OCI-LY1 (cell line): Measurements from ENCODE around the gene LAMA3.

Experiments
- H2AFZ ChIP-seq: fragments of 200-600 bp; sonication (generic), shearing (Covaris generic); 2 replicates; pipeline ENCODE4 v1.6.0; 2014; ENCODE audit warnings: antibody characterized with exemption, mild to moderate bottlenecking, low read length
- H3F3A ChIP-seq: fragments of 200-600 bp; sonication (generic), shearing (Covaris generic); 2 replicates; pipeline ENCODE4 v1.6.0; 2014; ENCODE audit warnings: mild to moderate bottlenecking, antibody characterized with exemption, low read length, moderate library complexity; ENCODE audit not compliant: insufficient read depth
- H3K27ac ChIP-seq: fragments of 200-600 bp; sonication (generic); 2 replicates; pipeline ENCODE4 v1.5.1; 2014; ENCODE audit warnings: low read length, mixed run types, mild to moderate bottlenecking, low read depth; ENCODE audit not compliant: poor library complexity, severe bottlenecking
- H3K27me3 ChIP-seq: fragments of 200-600 bp; sonication (generic); 2 replicates; pipeline ENCODE4 v1.6.0; 2014; ENCODE audit warnings: antibody characterized with exemption, mild to moderate bottlenecking, low read length, moderate library complexity; ENCODE audit not compliant: insufficient read depth
- H3K36me3 ChIP-seq: fragments of 200-600 bp; sonication (generic); 2 replicates; pipeline ENCODE4 v1.6.1; 2014; ENCODE audit warnings: mild to moderate bottlenecking, antibody characterized with exemption, low read length, moderate library complexity, mixed read lengths; ENCODE audit not compliant: insufficient read depth
- H3K4me1 ChIP-seq: fragments of 200-600 bp; sonication (generic); 2 replicates; pipeline ENCODE4 v1.5.1; 2014; ENCODE audit warnings: mild to moderate bottlenecking, low read length, moderate library complexity; ENCODE audit not compliant: insufficient read depth, severe bottlenecking
- H3K4me2 ChIP-seq: fragments of 200-600 bp; sonication (generic), shearing (Covaris generic); 2 replicates; pipeline ENCODE4 v1.6.1; 2014; ENCODE audit warnings: low read length
- H3K4me3 ChIP-seq: fragments of 200-600 bp; sonication (generic); 2 replicates; pipeline ENCODE4 v1.5.1; 2014; ENCODE audit warnings: low read length, low read depth, mild to moderate bottlenecking, mixed read lengths; ENCODE audit not compliant: poor library complexity, severe bottlenecking
- H3K79me2 ChIP-seq: fragments of 200-600 bp; shearing (Covaris generic); 2 replicates; pipeline ENCODE4 v1.6.1; 2016; ENCODE audit warnings: mixed run types, low read length, mixed read lengths; ENCODE audit not compliant: insufficient read depth
- H3K9ac ChIP-seq: fragments of 200-600 bp; sonication (generic), shearing (Covaris generic); 2 replicates; pipeline ENCODE4 v1.6.1; 2014; ENCODE audit warnings: mild to moderate bottlenecking, low read length, mixed read lengths
- H3K9me2 ChIP-seq: fragments of 200-600 bp; sonication (generic), shearing (Covaris generic); 2 replicates; pipeline ENCODE4 v1.6.1; 2014; ENCODE audit warnings: low read depth, mild to moderate bottlenecking, low read length, mixed read lengths
- H3K9me3 ChIP-seq: fragments of 200-600 bp; shearing (Covaris generic); 2 replicates; pipeline ENCODE4 v1.6.1; 2014; ENCODE audit warnings: low read length, mixed read lengths
- H4K20me1 ChIP-seq: fragments of 200-600 bp; sonication (generic), shearing (Covaris generic); 2 replicates; pipeline ENCODE4 v1.6.0; 2016; ENCODE audit warnings: mild to moderate bottlenecking, low read length; ENCODE audit not compliant: insufficient read depth
- CTCF ChIP-seq: fragments of 200-600 bp; sonication (generic), shearing (Covaris generic); IDR thresholded peaks from 2 replicates; pipeline ENCODE4 v1.5.1; 2017; ENCODE audit warnings: mild to moderate bottlenecking, antibody characterized with exemption, low read length, moderate library complexity, mixed read lengths
- EZH2 ChIP-seq: fragments of 200-600 bp; sonication (generic), shearing (Covaris generic); IDR thresholded peaks from 2 replicates; pipeline ENCODE4 v1.8.0; 2017; ENCODE audit warnings: borderline replicate concordance, mixed run types, mild to moderate bottlenecking, antibody characterized with exemption, low read length, moderate library complexity, mixed read lengths

LAMA3 gene

GRCh38 chr18:23735021-23735464, 45.8 kb downstream of the LAMA3 start:
- Histone ChIP-seq H3K79me2 (no peaks in the 10 kb centered on the region), H3K4me2 (no peak overlapping the region), H3K9me2 (no peaks in the 10 kb centered on the region), H3F3A (no peaks in the 10 kb centered on the region), H2AFZ (no peak overlapping the region), H3K27me3 (no peaks in the 10 kb centered on the region), H3K4me3 (no peak overlapping the region), H4K20me1 (no peaks in the 10 kb centered on the region), H3K9me3 (no peaks in the 10 kb centered on the region), H3K4me1 (no peaks in the 10 kb centered on the region), H3K27ac (no peak overlapping the region), H3K36me3 (no peaks in the 10 kb centered on the region), H3K9ac (no peak overlapping the region)
- no peak for TF ChIP-seq EZH2
- no peak for TF ChIP-seq CTCF

GRCh38 chr18:23737578-23737977, 48.3 kb downstream of the LAMA3 start:
- H4K20me1 ChIP-seq: no peaks in the 10 kb centered on the region
- H3K9me3 ChIP-seq: no peaks in the 10 kb centered on the region
- no peaks in the 10 kb centered on the region for H3K4me1 ChIP-seq
- H3K9me2 ChIP-seq: no peaks in the 10 kb centered on the region
- no peaks in the 10 kb centered on the region for H3K36me3 ChIP-seq
- no peaks in the 10 kb centered on the region for H3K27me3 ChIP-seq
- H3K79me2 ChIP-seq: no peaks in the 10 kb centered on the region
- H3K27ac ChIP-seq: no peak overlapping the region
- no peak overlapping the region for H2AFZ ChIP-seq
- no peak overlapping the region for H3K4me2 ChIP-seq
- H3K9ac ChIP-seq: no peak overlapping the region
- no peak overlapping the region for H3K4me3 ChIP-seq
- TF ChIP-seq EZH2: no peak
- no peak for TF ChIP-seq CTCF
- H3F3A ChIP-seq: no peaks in the 10 kb centered on the region

GRCh38 chr18:23738151-23738550, 48.9 kb downstream of the LAMA3 start:
- H3K4me3 ChIP-seq: no peak overlapping the region
- no peaks in the 10 kb centered on the region for H3K9me2 ChIP-seq
- no peaks in the 10 kb centered on the region for H3K79me2 ChIP-seq
- no peak overlapping the region for H2AFZ ChIP-seq
- H3K36me3 ChIP-seq: no peaks in the 10 kb centered on the region
- no peak overlapping the region for H3K4me2 ChIP-seq
- H3K4me1 ChIP-seq: no peaks in the 10 kb centered on the region
- no peaks in the 10 kb centered on the region for H3K9me3 ChIP-seq
- H3K27ac ChIP-seq: no peak overlapping the region
- TF ChIP-seq CTCF (no peak), EZH2 (no peak)
- H4K20me1 ChIP-seq: no peaks in the 10 kb centered on the region
- H3K9ac ChIP-seq: no peak overlapping the region
- no peaks in the 10 kb centered on the region for H3F3A ChIP-seq
- no peaks in the 10 kb centered on the region for H3K27me3 ChIP-seq
